OCI-LY3 (cell line): ENCODE results near the gene CFAP161.

Experiments used
- H2AFZ ChIP-seq: fragments of 200-600, 300-600 bp; shearing (Covaris generic); 2 replicates; pipeline ENCODE4 v1.6.0; 2014; ENCODE audit warnings: antibody characterized with exemption, low read depth, low read length
- H3K27ac ChIP-seq: fragments of 200-600, 300-600 bp; sonication (generic); 2 replicates; pipeline ENCODE4 v1.5.1; 2014; ENCODE audit warnings: mild to moderate bottlenecking, low read length, moderate library complexity, mixed read lengths
- H3K27me3 ChIP-seq: fragments of 200-600, 300-600 bp; sonication (generic); 2 replicates; pipeline ENCODE4 v1.6.1; 2014; ENCODE audit warnings: low read depth, low read length, mixed read lengths
- H3K36me3 ChIP-seq: fragments of 200-600, 300-600 bp; sonication (generic); replicated peaks from 2 replicates; pipeline ENCODE3; 2014; ENCODE audit warnings: low read depth, low read length, mixed read lengths
- H3K4me1 ChIP-seq: fragments of 300-600, 200-600 bp; sonication (generic); 2 replicates; pipeline ENCODE4 v1.6.1; 2014; ENCODE audit warnings: low read length, mixed read lengths
- H3K4me2 ChIP-seq: fragments of 200-600, 300-600 bp; sonication (generic); 2 replicates; pipeline ENCODE4 v1.6.1; 2014; ENCODE audit warnings: low read length, mixed read lengths
- H3K4me3 ChIP-seq: fragments of 300-600, 200-600 bp; sonication (generic); 2 replicates; pipeline ENCODE4 v1.5.1; 2014; ENCODE audit warnings: antibody characterized with exemption, mild to moderate bottlenecking, low read length, moderate library complexity
- H3K79me2 ChIP-seq: fragments of 300-600, 200-600 bp; shearing (Covaris generic); 2 replicates; pipeline ENCODE4 v1.6.1; 2014; ENCODE audit warnings: mild to moderate bottlenecking, low read length, mixed read lengths
- H3K9ac ChIP-seq: fragments of 300-600, 200-600 bp; shearing (Covaris generic); 2 replicates; pipeline ENCODE4 v1.6.0; 2014; ENCODE audit warnings: mild to moderate bottlenecking, low read length, moderate library complexity
- H3K9me3 ChIP-seq: fragments of 200-600, 300-600 bp; shearing (Covaris generic); 2 replicates; pipeline ENCODE4 v1.6.1; 2014; ENCODE audit warnings: low read length, mixed read lengths; ENCODE audit not compliant: insufficient read depth
- H4K20me1 ChIP-seq: fragments of 200-600, 300-600 bp; sonication (generic); 2 replicates; pipeline ENCODE4 v1.6.1; 2016; ENCODE audit warnings: low read length, mixed read lengths; ENCODE audit not compliant: insufficient read depth
- EZH2phosphoT487 ChIP-seq: fragments of 200-600 bp; shearing (Covaris generic); IDR thresholded peaks from 2 replicates; pipeline ENCODE4 v1.6.1; 2018; ENCODE audit warnings: antibody characterized with exemption, mixed run types, low read depth
- TF ChIP-seq, protein P1 (sequence below): fragments of 200-600, 300-600 bp; sonication (generic); IDR thresholded peaks from 2 replicates; pipeline ENCODE4 v1.5.1; 2014; ENCODE audit warnings: antibody characterized with exemption, low read length, low read depth

CFAP161 gene

DNA sequence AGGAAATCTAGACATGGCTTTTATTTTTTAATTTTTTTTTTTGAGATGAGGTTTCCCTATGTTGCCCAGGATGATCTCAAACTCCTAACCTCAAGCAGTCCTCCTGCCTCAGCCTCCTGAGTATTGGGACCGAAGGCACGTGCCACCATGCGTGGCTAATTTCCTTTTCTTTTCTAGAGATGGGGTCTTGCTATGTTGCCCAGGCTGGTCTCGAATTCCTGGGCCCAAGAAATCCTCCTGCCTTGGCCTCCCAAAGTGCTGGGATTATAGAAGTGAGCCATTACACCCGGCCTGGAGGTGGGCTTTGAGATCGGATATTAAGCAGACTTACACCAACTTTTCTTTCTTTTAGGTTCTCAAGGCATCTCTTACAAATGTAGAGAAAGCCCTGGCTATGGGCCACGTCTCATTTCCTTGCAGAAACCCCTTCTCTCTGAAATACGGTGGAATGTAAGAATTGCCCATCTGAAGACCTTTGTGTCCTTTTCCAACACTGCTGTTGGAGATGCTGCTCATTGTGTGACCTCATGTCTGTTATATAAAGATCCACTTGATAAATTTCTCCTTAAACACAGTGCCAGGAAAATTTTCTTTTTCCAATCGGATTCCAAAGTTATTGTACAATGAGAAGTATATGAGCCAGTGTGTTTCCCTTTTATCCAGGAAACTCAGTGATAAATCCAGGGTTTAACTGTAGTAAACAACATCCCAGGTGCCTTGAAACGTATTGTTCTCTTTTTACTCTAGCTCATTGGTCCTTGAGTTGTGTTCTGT lies 36.8 kb upstream of the CFAP161 start:
- Histone ChIP-seq H3K4me3 (no peak overlapping the region), H3K4me1 (no peaks in the 10 kb centered on the region), H3K36me3 (no peaks in the 10 kb centered on the region), H2AFZ (no peak overlapping the region), H3K4me2 (no peak overlapping the region), H4K20me1 (no peaks in the 10 kb centered on the region), H3K9me3 (no peaks in the 10 kb centered on the region), H3K9ac (no peak overlapping the region), H3K27ac (no peak overlapping the region), H3K79me2 (no peaks in the 10 kb centered on the region), H3K27me3 (peaks cover 36% of the 10 kb centered on the region)
- TF ChIP-seq, protein P1, sequence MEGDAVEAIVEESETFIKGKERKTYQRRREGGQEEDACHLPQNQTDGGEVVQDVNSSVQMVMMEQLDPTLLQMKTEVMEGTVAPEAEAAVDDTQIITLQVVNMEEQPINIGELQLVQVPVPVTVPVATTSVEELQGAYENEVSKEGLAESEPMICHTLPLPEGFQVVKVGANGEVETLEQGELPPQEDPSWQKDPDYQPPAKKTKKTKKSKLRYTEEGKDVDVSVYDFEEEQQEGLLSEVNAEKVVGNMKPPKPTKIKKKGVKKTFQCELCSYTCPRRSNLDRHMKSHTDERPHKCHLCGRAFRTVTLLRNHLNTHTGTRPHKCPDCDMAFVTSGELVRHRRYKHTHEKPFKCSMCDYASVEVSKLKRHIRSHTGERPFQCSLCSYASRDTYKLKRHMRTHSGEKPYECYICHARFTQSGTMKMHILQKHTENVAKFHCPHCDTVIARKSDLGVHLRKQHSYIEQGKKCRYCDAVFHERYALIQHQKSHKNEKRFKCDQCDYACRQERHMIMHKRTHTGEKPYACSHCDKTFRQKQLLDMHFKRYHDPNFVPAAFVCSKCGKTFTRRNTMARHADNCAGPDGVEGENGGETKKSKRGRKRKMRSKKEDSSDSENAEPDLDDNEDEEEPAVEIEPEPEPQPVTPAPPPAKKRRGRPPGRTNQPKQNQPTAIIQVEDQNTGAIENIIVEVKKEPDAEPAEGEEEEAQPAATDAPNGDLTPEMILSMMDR, result no peak
- TF ChIP-seq EZH2phosphoT487, result no peak

DNA sequence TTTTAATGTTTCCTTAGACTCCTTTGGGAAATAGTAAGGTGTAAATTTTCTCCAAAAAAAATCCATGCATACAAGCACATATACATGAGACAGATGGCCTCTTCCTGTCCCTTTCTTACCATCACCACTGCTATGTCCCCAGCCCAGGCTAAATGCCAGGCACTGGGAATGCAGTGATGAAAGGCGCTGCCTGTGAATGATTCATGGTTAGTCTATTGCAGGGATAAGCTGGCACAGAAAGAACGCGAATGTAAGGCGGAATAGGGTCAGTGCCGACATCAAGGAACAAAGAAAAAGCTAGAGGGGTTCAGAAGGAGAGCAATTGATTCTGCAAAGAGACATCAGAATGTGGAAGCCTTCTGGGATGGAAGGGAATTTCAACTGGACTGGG lies 36.2 kb upstream of the CFAP161 start:
- Histone ChIP-seq H4K20me1 (no peaks in the 10 kb centered on the region), H2AFZ (no peak overlapping the region), H3K79me2 (no peaks in the 10 kb centered on the region), H3K9me3 (no peaks in the 10 kb centered on the region), H3K36me3 (no peaks in the 10 kb centered on the region), H3K4me2 (no peak overlapping the region), H3K4me3 (no peak overlapping the region), H3K9ac (no peak overlapping the region), H3K27me3 (peaks cover 35% of the 10 kb centered on the region), H3K27ac (no peak overlapping the region), H3K4me1 (no peaks in the 10 kb centered on the region)
- TF ChIP-seq, protein P1, result no peak
- TF ChIP-seq EZH2phosphoT487, result no peak

DNA sequence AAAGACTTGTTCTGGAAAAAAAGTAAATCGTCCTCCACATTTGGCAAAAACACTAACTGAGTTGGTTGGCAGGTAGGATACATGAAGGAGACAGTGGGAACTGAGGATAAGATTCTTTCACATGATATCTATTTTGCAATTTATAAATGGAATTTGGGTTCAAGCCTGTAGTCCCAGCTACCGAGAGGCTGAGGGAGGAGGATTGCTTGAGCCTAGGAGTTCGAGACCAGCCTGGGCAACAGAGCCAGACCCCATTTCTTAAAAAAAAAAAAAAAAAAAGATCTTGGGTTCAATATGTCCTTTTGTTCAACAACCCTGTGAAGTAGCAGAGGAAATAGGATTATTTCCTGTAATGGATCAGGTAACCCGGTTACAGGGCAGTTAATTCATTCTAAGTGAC lies 35.7 kb upstream of the CFAP161 start:
- Histone ChIP-seq H3K9me3 (no peaks in the 10 kb centered on the region), H3K79me2 (no peaks in the 10 kb centered on the region), H3K27me3 (peaks cover 32% of the 10 kb centered on the region), H2AFZ (no peak overlapping the region), H4K20me1 (no peaks in the 10 kb centered on the region), H3K4me2 (no peak overlapping the region), H3K27ac (no peak overlapping the region), H3K9ac (no peak overlapping the region), H3K4me3 (no peak overlapping the region), H3K36me3 (no peaks in the 10 kb centered on the region), H3K4me1 (no peaks in the 10 kb centered on the region)
- TF ChIP-seq, protein P1, result no peak
- TF ChIP-seq EZH2phosphoT487, result no peak

DNA sequence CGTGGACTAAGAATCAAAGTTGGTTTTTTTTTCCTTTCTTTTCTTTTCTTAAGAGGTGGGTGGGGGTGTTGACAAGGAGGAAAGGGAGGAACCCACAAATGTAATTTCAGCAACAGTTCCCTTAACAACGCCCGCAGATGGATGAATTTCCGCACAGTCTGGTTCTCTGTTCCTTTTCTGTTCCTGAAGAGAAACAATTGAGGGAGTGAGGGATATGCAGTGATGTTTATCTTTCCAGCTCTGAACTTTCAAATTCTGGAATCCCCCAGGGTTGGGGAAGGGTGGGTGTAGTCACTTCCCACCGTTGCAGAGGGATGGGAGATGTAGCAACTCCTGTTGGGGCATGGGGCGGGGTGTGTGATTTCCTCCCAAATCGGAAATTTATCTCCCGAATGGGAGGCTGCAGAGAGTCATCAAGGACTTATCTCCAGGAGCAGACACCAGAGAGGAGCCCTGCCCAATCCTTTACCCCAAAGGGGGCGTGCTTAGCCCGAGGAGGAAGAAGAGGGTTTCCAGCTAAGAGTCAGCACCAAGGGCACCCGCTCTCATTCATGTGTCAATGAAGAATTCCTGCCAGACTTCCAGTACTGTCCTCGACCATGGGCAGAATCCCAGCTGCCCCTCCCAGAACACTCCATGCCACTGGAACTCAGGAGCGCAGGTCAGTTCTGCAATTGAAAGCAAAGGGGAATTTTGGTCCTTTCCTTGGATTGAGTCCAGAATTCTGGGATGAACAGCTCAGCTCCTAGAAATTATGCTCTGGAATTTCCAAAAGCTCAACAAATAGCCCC lies 35.0 kb upstream of the CFAP161 start:
- Histone ChIP-seq H3K9me3 (no peaks in the 10 kb centered on the region), H3K79me2 (no peaks in the 10 kb centered on the region), H3K36me3 (no peaks in the 10 kb centered on the region), H3K9ac (no peak overlapping the region), H3K27me3 (peaks cover 31% of the 10 kb centered on the region), H3K4me1 (no peaks in the 10 kb centered on the region), H4K20me1 (no peaks in the 10 kb centered on the region), H3K27ac (no peak overlapping the region), H2AFZ (no peak overlapping the region), H3K4me2 (no peak overlapping the region), H3K4me3 (no peak overlapping the region)
- TF ChIP-seq EZH2phosphoT487, result no peak
- TF ChIP-seq, protein P1, result no peak
